ENCODE data around the gene CTNNA3. TPM values are rescaled to one million over a fixed set of nuclear protein-coding genes. Genes with fewer than 3 reads are reported as not detected.
A peak's percentile ranks its signal among the peaks of the same experiment; 100 is the strongest.
"Not testable (repeated sequence)": the region's sequence is repeated elsewhere in the genome, so short reads cannot be mapped to it uniquely, and the experiment has no call there.

CTNNA3 gene
- polyA plus RNA-seq, 6 donors from 2014 or later, result 0.38 to 1.2 TPM; not detected in 4

DNA sequence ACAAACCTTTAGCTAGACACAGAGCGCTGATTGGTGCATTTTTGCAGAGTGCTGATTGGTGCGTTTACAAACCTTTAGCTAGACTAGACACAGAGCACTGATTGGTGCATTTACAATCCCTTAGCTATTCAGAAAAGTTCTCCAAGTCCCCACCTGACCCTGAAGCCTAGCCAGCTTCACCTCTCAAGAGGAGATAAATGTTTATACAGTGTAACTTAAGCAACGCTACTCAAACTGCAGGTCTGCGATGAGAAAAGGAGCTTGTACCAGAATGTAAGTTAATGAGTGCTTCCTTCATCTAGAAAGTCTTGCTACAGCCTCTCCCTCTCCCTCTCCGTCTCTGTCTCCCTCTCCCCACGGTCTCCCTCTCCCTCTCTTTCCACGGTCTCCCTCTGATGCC lies 5.5 kb downstream of the CTNNA3 start:
- H3K4me3 Mint-ChIP-seq; H3K36me3 Mint-ChIP-seq; DNase-seq; ATAC-seq (ENCODE audit: low read depth in 2 of 2); H3K4me1 Mint-ChIP-seq; H3K27ac Mint-ChIP-seq: not testable (repeated sequence)
- Mint-ChIP-seq H3K27me3 (peaks cover 27 to 34% (median 31%) of the 10 kb centered on the region in 3 donors), H3K9me3 (peaks cover 4 to 16% (median 5%) of the 10 kb centered on the region in 7 donors)

DNA sequence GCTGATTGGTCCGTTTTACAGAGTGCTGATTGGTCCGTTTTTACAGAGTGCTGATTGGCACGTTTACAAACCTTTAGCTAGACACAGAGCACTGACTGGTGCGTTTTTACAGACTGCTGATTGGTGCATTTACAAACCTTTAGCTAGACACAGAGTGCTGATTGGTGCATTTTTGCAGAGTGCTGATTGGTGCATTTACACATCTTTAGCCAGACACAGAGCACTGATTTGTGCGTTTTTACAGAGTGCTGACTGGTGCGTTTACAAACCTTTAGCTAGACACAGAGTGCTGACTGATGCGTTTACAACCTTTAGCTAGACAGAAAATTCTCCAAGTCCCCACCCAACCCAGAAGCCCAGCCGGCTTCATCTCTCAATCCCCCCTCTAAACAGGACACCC lies 11.9 kb downstream of the CTNNA3 start:
- H3K9me3 Mint-ChIP-seq, result peaks cover 15 to 44% (median 31%) of the 10 kb centered on the region in 7 donors
- not testable (repeated sequence) for H3K4me1 Mint-ChIP-seq; DNase-seq; H3K4me3 Mint-ChIP-seq; ATAC-seq (ENCODE audit: low read depth in 2 of 2); H3K27ac Mint-ChIP-seq
- H3K27me3 Mint-ChIP-seq, result peaks cover 9 to 19% (median 10%) of the 10 kb centered on the region in 3 donors
- peaks cover 5 to 20% of the 10 kb centered on the region in 2 donors for H3K36me3 Mint-ChIP-seq

DNA sequence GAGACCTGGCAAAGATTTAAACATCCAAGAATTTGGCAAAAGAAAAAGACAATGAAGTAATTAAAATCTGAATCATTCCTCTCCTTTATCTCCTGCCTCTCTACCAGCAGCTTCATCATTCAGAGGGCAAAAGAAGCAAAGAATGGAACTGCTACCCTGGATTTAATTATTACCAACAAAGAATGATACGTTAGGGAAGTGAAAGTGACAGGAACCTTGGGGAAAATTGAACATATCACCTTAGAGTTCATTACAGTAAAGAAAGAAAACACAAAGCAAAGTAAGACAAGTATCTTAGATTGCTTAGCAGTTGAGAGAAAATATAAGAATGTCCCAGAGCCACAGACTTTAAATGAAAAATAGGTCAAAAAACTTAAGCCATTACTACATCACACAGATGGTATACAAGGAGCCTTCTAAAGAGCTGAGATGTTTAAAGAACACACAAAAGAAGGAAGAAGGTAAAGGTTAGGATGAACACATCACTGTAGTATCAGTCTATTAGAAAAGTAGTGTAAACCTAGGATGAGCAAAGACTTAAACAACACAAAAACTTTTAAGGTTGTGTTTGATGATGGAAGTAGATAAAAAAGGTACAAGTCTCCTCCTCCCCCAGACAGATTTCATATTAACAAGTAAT lies 17.5 kb downstream of the CTNNA3 start:
- Mint-ChIP-seq H3K27ac (peak overlapping the region in 1 of 6 donors; percentile 19), H3K4me3 (no peak overlapping the region), H3K9me3 (peaks cover 4 to 13% (median 10%) of the 10 kb centered on the region in 7 donors), H3K36me3 (peaks cover under 1 to 7% of the 10 kb centered on the region in 2 donors), H3K27me3 (peaks cover 24 to 35% (median 31%) of the 10 kb centered on the region in 3 donors), H3K4me1 (peaks cover 0 to 7% (median 0%) of the 10 kb centered on the region in 3 donors)
- DNase-seq, result no peak
- ATAC-seq (ENCODE audit: low read depth in 2 of 2), result no peak

DNA sequence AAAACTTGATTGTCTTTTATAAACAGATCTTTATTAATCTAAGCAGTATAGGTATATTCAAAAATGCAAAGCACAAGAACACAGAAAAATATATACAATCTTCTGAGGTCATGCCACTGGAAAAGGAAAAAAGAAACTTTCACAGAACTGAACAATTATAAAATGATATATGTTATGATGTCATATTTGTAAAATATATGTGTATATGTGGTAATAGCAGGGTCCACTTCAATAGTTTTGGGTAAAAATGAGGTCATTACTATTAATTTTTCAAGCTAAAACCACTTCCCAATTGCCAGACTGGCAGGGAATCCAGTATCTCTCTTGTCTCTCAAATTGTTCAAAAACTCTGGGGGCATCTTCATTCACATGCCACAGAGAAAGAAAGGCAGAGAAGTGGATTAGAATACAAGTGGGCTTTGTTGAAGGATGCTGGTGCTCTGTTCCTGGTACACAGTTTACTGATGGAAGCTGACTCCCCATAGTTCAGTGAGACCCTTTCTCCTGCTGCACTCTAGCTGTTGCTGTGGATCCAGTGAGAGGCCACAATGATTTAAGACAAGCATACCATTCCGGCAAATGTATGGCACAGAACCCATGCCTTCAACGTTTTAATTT lies 19.7 kb downstream of the CTNNA3 start:
- H3K4me1 Mint-ChIP-seq, result peaks cover 0 to 7% (median 0%) of the 10 kb centered on the region in 3 donors
- DNase-seq (no peak), ATAC-seq (ENCODE audit: low read depth in 2 of 2) (no peak)
- H3K27ac Mint-ChIP-seq, result no peak overlapping the region
- H3K9me3 Mint-ChIP-seq, result peaks cover 0 to 2% (median 0%) of the 10 kb centered on the region in 7 donors
- H3K27me3 Mint-ChIP-seq, result peaks cover 24 to 31% (median 31%) of the 10 kb centered on the region in 3 donors
- no peak overlapping the region for H3K4me3 Mint-ChIP-seq
- no peaks in the 10 kb centered on the region for H3K36me3 Mint-ChIP-seq

DNA sequence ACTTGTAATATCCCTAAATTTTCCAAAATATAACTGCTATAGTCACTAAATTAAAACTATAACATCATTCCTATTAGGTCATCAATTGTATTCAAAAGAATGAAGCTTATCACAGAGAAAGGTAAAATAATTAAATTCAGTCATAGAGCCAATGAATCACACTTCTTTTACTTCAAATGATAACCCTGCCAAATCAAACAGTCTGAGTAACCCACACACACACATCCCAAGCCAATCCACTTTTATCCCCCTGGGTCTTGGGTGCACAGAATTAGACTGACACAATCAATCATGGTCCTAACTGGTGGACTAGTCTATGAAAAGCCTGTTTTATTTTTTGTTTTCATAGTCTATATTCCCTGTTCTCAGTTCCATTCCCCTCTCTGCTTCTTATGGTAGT lies 25.6 kb downstream of the CTNNA3 start:
- DNase-seq (no peak), ATAC-seq (ENCODE audit: low read depth in 2 of 2) (no peak)
- H3K9me3 Mint-ChIP-seq, result peaks cover 0 to 2% (median 0%) of the 10 kb centered on the region in 7 donors
- no peak overlapping the region for H3K27ac Mint-ChIP-seq
- H3K27me3 Mint-ChIP-seq, result peaks cover 14 to 17% (median 17%) of the 10 kb centered on the region in 3 donors
- H3K36me3 Mint-ChIP-seq, result no peaks in the 10 kb centered on the region
- H3K4me3 Mint-ChIP-seq, result no peak overlapping the region
- H3K4me1 Mint-ChIP-seq, result no peaks in the 10 kb centered on the region

DNA sequence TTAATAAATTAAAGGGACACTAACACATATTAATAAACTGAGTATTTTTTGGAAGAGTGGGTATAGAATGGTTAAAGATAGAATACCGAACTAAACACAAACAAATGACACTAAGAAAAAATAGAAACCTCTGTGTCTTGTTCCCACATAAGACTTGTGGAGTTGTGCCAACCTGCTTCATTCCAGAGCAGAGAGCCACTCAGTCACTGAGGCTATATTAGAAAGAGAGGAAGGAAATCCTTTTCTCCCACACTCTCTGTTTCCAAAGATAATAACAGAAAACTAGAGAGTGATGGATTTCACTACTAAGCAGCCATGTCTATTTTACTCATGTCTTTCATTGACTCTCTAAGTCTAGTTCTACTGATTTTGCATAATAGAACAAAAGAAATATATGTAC lies 26.0 kb downstream of the CTNNA3 start:
- Mint-ChIP-seq H3K9me3 (peaks cover 0 to 2% (median 0%) of the 10 kb centered on the region in 7 donors), H3K4me1 (no peaks in the 10 kb centered on the region), H3K36me3 (no peaks in the 10 kb centered on the region), H3K27ac (no peak overlapping the region), H3K4me3 (no peak overlapping the region), H3K27me3 (peaks cover 12 to 15% (median 13%) of the 10 kb centered on the region in 3 donors)
- DNase-seq (no peak), ATAC-seq (ENCODE audit: low read depth in 2 of 2) (no peak)

DNA sequence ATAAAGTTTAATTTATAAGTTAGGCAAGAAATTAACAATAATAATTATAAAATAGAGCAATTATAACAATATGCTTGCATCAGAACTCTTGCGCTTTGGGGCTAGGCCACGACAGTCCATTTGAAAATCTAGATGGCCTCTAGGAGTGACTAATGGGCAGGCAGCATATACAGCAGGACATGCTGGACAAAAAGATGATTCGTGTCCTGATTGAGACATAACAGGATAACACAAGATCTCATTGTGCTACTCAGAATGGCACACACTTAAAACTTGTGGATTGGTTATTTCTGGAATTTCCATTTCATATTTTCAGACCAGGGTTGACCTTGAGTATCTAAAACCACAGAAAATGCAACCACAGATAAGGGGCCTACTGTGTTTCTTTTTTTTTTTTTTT lies 27.5 kb downstream of the CTNNA3 start:
- Mint-ChIP-seq H3K4me1 (no peaks in the 10 kb centered on the region), H3K9me3 (peaks cover 0 to 2% (median 0%) of the 10 kb centered on the region in 7 donors), H3K36me3 (no peaks in the 10 kb centered on the region), H3K27me3 (peaks cover 0 to 16% (median 14%) of the 10 kb centered on the region in 3 donors), H3K4me3 (no peak overlapping the region), H3K27ac (no peak overlapping the region)
- ATAC-seq (ENCODE audit: low read depth in 2 of 2) (no peak), DNase-seq (no peak)

DNA sequence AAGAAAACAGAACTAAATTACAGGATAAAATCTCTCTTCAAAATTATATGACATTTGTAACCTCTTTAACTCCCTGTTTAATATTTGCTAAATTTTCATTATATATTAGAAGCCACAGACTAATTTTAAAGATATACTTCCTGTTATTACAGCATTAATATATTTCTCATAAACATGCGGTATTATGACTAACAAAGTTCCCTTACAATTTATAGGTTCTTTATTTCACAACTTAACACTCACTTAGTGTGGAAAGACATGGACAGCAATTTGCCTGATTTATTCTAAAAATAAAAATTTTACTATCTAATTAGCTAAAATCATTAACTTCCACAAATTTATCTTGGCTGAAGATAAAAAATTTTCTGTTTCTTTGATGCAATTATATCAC lies 29.0 kb downstream of the CTNNA3 start:
- DNase-seq (no peak), ATAC-seq (ENCODE audit: low read depth in 2 of 2) (no peak)
- Mint-ChIP-seq H3K27me3 (peaks cover 0 to 18% (median 14%) of the 10 kb centered on the region in 3 donors), H3K27ac (no peak overlapping the region), H3K9me3 (peaks cover 0 to 2% (median 0%) of the 10 kb centered on the region in 7 donors), H3K36me3 (no peaks in the 10 kb centered on the region), H3K4me1 (no peaks in the 10 kb centered on the region), H3K4me3 (no peak overlapping the region)

DNA sequence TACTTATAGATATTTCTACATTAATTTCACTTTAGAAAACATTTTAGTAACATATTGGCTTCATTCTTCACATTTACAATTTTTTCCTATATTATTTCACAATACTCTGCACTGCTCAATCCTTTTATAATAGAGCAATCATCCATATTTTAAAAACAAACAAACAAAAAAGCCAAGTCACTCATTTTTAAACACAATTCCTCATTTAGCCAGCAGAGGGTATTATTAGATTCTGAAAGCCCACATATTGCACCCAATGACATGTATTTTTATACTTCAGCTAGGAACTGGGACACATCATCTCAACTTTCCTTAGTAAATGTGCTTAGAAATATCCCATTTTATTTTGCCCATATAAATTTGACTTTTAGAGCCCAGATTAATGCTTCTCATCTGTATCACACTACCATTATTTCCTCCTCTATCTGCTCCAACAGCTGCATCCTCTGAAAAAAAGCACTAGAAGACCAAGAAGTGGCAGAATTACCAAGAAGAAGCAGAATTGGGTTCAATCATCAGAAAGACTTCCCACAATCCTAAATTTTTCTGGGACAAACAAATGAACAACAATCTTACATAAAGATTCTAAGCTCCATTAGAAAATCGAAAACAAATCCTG lies 29.5 kb downstream of the CTNNA3 start:
- H3K4me3 Mint-ChIP-seq, result no peak overlapping the region
- H3K27ac Mint-ChIP-seq, result peak overlapping the region in 1 of 6 donors; percentile 62
- H3K27me3 Mint-ChIP-seq, result peaks cover 0 to 18% (median 14%) of the 10 kb centered on the region in 3 donors
- peaks cover 0 to 2% (median 0%) of the 10 kb centered on the region in 7 donors for H3K9me3 Mint-ChIP-seq
- DNase-seq (peak; percentile 3), ATAC-seq (ENCODE audit: low read depth in 2 of 2) (no peak)
- no peaks in the 10 kb centered on the region for H3K4me1 Mint-ChIP-seq
- no peaks in the 10 kb centered on the region for H3K36me3 Mint-ChIP-seq

DNA sequence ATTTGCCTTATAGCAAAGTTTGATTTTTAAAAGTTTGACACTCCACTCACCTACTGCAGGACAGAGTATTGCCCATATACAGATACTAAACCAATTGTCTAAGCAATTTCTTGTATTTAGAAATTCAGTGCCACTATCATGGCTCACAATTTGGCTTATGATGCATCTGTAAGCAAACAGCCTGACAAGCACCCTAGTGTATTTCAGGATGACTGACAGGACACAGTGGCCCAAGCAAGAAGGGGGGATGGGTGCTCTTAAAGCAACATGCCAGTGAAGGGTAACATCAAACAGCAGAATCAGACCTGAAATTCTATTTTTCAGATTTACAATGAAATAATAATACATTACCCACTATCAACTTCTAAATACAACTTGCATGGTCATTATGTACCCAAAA lies 30.5 kb downstream of the CTNNA3 start:
- Mint-ChIP-seq H3K9me3 (no peaks in the 10 kb centered on the region), H3K27me3 (peaks cover 6 to 23% (median 10%) of the 10 kb centered on the region in 3 donors), H3K27ac (no peak overlapping the region), H3K4me1 (no peaks in the 10 kb centered on the region), H3K36me3 (no peaks in the 10 kb centered on the region), H3K4me3 (no peak overlapping the region)
- no peak for DNase-seq
- no peak for ATAC-seq (ENCODE audit: low read depth in 2 of 2)

DNA sequence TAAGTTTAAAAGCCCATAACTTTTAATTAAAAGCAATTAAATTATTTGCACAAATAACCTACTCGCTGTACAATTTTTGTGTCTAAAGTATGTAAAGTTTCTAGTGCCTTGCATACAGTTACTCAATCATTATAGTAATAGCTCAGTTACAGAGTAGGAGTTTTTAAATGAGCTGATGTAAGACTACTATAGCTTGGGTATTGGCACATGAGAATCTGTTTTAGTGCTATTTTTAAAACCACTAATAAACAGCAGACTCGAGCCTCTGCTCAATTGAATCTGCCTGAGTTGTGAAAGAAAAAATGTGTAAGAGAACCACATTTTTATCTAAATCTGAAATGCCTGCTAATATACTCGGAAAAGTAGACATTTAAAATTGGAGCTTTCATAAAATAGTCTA lies 31.1 kb downstream of the CTNNA3 start:
- no peaks in the 10 kb centered on the region for H3K9me3 Mint-ChIP-seq
- H3K4me3 Mint-ChIP-seq, result no peak overlapping the region
- no peak overlapping the region for H3K27ac Mint-ChIP-seq
- no peaks in the 10 kb centered on the region for H3K36me3 Mint-ChIP-seq
- peaks cover 11 to 29% (median 14%) of the 10 kb centered on the region in 3 donors for H3K27me3 Mint-ChIP-seq
- DNase-seq (no peak), ATAC-seq (ENCODE audit: low read depth in 2 of 2) (no peak)
- no peaks in the 10 kb centered on the region for H3K4me1 Mint-ChIP-seq

DNA sequence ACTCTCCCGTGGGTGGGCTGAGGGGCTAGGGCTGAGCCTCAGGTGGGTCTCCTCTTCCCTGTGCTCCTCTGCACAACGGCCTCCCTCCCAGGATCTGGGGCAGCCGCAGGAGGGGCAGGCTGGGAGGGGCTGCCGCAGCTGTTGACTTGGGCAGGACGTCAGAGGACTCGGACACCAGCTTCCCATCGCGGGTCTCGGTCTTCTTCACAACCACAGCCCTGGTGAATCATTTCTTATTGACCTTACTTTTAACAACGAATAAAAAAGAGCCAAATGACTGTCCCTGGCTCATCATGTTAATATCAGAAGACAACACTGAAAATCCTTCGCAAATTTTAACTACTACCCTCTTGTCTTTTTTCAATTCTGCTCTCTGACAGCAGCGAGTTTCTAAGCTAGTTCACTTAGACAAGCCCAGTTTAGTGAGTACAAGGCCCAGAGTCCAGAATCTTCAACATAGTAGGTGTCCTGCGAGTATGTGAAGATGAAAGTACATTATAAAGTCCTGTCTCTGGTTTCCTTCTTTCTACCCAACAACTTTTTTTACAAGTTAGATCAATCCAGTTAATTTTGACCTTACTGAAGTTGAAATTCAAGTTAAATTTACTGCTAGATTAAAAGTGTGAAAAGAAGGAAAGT lies 32.4 kb downstream of the CTNNA3 start:
- H3K36me3 Mint-ChIP-seq, result no peaks in the 10 kb centered on the region
- H3K4me1 Mint-ChIP-seq, result no peaks in the 10 kb centered on the region
- ATAC-seq (ENCODE audit: low read depth in 2 of 2), result no peak
- H3K27ac Mint-ChIP-seq, result peak overlapping the region in 1 of 6 donors; percentile 29
- H3K4me3 Mint-ChIP-seq, result no peak overlapping the region
- no peaks in the 10 kb centered on the region for H3K9me3 Mint-ChIP-seq
- H3K27me3 Mint-ChIP-seq, result peaks cover 13 to 23% (median 19%) of the 10 kb centered on the region in 3 donors
- no peak for DNase-seq

DNA sequence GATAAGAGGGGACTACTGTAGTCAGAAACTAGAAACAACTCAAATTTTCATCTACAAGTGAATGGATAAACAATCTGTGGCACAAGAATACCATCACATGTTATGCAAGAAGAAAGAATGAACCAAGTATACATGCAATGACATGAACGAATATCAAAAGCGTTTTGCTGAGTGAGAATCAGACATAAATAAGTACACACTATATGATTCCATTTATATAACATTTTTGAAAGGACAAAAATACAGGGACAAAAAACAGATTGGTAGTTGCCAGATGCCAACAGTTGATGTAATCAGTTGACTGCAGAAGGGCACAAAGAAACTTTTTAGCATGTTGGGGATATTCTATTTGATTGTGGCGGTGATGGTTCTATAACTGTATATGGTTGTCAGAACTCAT lies 33.6 kb downstream of the CTNNA3 start:
- H3K4me1 Mint-ChIP-seq, result no peaks in the 10 kb centered on the region
- ATAC-seq (ENCODE audit: low read depth in 2 of 2), result no peak
- no peak overlapping the region for H3K4me3 Mint-ChIP-seq

More for the DNA sequence above, 33.6 kb downstream of the CTNNA3 start:
- peaks cover 21 to 32% (median 25%) of the 10 kb centered on the region in 3 donors for H3K27me3 Mint-ChIP-seq
- DNase-seq, result no peak
- no peak overlapping the region for H3K27ac Mint-ChIP-seq
- H3K36me3 Mint-ChIP-seq, result no peaks in the 10 kb centered on the region
- H3K9me3 Mint-ChIP-seq, result no peaks in the 10 kb centered on the region
